NCI-H524 treated with DMSO at 0.1 percent for 48 hours (cell line): ENCODE measurements around the gene CSNK1G1.
"Not testable (repeated sequence)": the region's sequence is repeated elsewhere in the genome, so short reads cannot be mapped to it uniquely, and the experiment has no call there.

ENCODE experiments used
- DNase-seq: peaks from one replicate; lab custom pipeline; 2025; lab: John Stamatoyannopoulos, UW

CSNK1G1 gene

GRCh38 chr15:64237677-64238076, 118.3 kb downstream of the CSNK1G1 start:
- no peak for DNase-seq

DNA sequence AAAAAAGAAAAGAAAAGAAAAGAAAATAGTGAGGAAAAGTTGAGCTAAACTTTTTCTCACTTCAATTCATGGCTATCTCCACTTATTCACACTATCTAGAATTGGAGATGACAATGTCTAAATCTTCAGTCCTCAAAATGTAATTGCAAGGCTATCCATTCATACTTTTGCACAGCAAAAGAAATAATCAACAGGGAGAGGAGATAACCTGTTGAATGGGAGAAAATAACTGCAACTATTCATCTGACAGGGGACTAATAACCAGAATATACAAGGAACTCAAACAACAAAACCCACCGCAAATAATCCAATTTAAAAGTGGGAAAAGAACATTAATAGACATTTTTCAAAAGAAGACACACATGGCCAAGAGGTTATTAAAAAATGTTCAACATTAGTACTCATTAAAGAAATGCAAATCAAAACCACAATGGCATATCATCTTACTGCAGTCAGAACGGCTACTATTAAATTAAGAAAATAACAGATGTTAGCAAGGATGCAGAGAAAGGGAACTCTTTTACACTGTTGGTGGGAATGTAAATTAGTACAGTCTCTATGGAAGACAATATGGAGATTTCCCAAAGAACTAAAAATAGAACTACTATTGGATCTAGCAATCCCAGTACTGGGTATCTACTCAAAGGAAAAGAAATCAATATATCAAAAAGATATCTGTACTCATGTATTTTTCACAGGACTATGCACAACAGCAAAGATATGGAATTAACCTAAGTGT, 119.6 kb downstream of the CSNK1G1 start:
- DNase-seq = no peak

GRCh38 chr15:64235552-64235951, 120.4 kb downstream of the CSNK1G1 start:
- DNase-seq = no peak

GRCh38 chr15:64233299-64233698, 122.7 kb downstream of the CSNK1G1 start:
- no peak for DNase-seq

DNA sequence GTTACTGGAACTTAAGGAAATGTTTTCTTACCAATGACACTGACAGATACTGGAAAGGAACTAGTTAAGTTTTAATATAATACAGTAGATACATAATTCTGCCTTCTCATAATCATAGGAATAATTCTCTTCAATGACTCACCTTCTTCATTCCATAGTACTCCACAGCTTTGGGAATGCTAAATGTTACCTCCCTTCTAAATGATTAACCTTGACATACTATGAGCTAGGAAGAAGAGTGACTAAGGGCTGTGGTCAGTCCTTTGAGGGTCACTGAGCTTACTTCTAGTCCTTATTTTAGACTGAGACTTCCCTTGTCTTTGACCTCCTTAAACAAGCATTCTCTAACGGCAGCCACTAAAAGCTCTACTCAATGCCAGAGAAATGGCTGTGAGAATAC, 123.6 kb downstream of the CSNK1G1 start:
- no peak for DNase-seq

GRCh38 chr15:64229129-64229724, 126.7 kb downstream of the CSNK1G1 start:
- DNase-seq = no peak

DNA sequence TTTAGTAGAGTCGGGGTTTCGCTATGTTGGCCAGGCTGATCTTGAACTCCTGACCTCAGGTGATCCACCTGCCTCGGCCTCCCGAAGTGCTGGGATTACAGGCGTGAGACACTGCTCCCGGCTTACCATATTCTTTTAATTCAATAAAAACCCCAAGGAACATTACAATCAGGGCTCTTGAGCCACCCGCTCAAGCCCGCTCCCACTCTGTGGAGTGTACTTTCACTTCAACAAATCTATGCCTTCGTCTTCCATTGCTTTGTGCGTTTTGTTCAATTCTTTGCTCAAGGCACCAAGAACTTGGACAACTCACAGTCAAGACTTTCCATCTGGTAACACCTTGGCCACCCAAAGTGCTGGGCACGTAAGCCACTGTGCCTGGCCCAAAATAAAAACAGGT, 130.2 kb downstream of the CSNK1G1 start:
- no peak for DNase-seq

DNA sequence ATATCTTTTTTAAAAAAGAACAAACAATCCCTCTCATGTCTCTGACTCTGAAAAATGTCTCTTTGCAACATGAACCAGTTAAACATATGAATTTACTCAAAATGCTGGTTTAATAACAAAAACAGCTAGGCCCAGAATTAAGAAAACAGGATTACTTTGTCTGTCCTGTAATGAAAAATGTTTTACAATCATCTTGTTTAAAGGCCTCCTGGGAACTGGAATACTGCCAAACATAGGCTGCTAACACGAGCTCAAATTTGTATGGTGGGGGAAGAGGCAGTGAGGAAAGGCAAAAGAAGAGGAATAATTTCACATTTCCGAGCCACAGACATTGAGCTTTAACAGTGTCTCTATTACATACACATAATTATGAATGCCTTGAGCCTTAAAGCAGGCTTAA, 131.5 kb downstream of the CSNK1G1 start:
- DNase-seq = no peak

GRCh38 chr15:64223882-64224281, 132.1 kb downstream of the CSNK1G1 start:
- no peak for DNase-seq

DNA sequence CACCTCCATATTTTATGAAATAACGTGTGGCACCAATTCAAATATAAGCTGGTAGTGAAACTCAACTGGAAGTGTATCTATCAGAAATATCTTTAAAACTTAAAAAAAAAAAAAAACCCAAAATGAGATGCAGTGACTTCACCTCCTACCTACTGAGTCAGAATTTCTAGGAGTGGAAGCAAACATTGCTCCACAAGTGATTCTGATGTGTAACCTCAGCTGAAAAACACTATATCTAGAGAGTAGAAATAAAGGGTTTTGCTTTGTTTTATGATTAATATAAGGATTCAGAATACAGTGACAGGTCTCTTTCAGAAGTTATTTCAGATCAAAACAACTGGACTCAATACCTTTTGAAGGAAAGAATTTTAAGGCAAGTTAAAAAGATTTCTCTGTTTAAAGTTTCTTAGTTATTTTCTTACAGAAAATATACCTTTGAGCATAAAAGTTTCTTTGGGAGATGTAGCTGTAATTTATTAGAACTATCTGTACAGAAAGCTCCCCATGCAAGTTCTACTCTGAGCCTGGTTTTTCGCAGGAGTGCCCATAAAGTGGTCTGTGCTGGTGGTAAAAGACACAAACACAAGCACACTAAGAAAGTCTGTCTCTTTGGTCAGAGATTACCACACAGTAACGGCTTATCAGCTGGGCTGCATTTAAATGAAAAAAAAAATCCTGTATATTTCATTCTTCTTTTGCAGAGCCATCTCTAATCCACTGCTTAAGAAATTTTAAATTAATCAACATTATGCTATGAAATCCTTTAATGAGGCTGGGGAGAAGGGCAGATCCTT, 133.2 kb downstream of the CSNK1G1 start:
- no peak for DNase-seq

DNA sequence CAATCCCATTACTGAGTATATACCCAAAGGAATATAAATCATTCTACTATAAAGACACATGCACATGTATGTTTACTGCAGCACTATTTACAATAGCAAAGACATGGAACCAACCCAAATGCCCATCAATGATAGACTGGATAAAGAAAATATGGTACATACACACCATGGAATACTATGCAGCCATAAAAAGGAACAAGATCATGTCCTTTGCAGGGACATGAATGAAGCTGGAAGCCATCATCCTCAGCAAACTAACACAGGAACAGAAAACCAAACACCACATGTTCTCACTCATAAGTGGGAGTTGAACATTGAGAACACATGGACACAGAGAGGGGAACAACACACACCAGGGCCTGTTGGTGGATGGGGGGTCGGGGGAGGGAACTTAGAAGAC, 134.1 kb downstream of the CSNK1G1 start:
- DNase-seq = not testable (repeated sequence)

- DNase-seq = not testable (repeated sequence)
Measured at GRCh38 chr15:64217429-64217750, 138.6 kb downstream of the CSNK1G1 start.

GRCh38 chr15:64216730-64217428, 139.1 kb downstream of the CSNK1G1 start:
- DNase-seq = no peak

DNA sequence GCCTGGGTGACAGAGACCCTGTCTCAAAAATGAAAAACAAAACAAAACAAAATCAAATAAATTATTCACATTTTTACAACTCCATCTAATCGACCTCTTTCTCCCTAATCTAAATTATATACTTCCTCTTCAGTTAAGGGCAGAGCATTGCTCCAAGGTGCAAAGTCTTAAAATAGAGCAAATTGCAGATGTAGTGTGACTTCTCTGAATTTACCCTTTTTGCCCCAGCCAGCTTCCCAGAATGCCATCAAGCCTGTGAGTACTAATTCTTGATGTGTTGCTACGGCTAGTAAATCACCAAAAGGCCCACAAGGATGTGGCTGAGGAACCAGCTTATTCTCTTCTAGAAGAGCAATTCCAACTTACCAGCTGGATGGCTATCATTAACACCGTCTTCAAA, 139.8 kb downstream of the CSNK1G1 start:
- DNase-seq = no peak

DNA sequence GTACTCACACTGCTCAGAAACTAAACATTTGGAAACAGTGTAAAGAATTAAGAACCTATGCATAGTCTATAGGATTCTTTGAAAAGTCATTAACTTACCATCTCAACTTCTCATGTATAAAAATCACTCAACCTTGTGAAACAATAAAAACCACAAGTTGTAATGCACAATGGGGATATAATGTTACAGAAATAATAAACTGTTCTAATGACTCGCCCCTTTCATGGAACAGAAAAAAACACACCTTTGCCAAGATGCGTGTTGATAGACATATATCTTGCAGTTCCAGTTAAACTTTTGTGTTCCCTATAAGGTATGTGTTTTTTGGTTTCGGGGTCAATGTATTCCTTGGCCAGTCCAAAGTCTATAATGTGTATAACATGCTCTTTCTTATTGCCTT, 142.3 kb downstream of the CSNK1G1 start:
- DNase-seq = no peak

GRCh38 chr15:64211696-64212095, 144.3 kb downstream of the CSNK1G1 start:
- no peak for DNase-seq

DNA sequence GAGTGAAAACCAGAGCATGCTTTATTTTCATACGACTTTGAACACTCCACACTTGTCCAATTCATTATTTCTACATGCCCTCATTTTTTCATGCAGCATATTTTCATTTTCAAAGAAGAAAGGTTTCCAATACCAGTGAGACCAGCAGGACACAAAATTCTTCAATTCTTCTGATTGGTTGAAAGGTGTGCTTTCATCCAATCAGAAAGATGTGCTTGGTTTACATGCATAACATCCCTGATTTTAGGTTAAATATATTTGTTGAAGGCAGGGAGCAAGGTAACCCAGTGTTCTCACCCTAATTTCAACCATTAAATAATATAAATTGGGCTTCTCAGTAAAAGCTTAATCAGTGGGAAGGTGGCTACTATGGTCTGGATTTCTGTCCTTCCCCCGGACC, 145.6 kb downstream of the CSNK1G1 start:
- DNase-seq = no peak

DNA sequence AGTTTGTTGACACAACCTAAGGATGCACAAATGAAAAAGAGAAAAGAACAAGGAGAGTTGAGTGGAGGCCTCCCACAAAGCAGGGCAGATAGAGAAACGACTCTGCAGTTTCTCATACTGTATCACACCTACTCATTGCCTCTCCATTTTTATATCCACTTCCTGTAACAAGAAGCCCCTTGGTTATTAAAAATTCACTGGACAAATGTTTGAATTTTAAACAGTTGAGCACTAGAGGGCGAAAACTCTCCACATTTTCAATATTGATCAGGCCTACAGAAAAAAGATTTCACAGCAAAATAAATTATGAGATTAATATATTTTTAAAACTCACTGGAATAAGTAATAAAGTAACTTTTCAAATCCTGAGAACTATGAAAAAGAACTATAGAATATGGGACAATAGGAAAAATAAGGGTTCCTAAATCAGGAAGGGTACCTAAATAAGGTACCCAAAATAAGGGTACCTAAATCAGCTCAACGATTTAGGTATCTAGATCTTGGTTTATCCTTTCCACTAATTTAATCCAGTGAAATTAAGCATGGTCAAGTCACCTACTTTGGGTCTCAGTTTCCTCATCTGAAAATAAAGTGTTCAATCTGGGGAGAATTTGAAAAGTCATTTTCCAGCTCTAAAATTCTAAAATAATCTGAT, 146.2 kb downstream of the CSNK1G1 start:
- peak; percentile 25 for DNase-seq

DNA sequence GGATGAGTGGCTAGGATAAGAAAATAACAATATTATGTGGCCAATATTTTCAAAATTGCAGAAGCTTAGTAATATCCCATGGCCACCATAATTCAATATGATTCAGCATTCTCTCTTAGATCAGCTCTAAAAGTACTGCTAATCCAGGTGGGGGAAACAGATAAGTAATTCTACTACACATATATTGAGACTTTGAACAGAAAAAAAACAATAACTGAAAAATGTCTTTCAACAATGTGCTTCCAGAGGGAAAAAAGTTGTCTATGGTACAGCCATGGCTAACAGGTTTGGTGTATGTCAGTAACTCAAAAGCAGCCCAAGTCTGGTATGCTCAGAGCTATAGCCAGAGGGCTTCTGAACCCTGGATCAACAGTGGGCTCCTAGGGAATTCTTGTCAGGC, 150.8 kb downstream of the CSNK1G1 start:
- DNase-seq = no peak

DNA sequence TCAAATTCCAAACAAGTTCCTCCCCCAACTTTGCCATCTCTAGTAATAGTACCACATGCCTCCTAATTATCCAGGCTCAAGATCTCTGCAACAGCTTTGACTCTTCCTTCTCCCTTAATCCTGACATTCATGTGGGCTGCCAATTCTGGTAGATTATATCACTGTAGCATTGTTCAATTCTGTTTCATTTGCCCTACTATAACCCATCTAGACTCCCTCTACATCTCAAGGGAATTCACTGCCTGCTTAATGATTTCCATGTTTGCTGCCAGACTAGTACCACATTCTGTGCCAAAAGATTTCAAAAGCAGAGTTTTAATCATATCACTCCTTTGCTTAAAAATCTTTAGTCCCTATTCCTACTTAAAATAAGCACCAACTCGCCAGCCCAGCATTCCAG, 158.5 kb downstream of the CSNK1G1 start:
- DNase-seq = no peak

DNA sequence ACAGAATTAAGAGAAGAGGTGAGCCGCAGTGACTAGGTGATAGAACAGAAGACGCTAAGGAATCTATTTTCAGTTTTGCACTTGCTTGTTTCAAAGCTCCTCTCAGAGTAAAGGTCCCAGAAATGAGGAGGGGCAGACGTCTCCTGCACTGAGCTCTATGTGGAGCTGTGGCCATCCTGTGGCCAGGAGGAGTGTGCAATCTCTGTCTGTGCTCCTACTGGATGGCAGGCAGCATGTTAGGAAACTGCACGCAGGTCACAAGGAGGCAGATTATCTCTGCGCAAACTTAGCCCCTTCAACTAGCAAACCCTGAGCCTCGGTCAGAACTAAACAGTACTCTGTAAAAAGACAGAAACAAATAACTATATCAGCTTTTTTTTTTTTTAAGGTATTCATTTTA, 162.0 kb downstream of the CSNK1G1 start:
- no peak for DNase-seq
